Endothelial cell of umbilical vein (primary cell): ENCODE data around the gene TRABD. TPM values are rescaled to one million over a fixed set of nuclear protein-coding genes. Genes with fewer than 3 reads are reported as not detected.
"Not testable (repeated sequence)": the region's sequence is repeated elsewhere in the genome, so short reads cannot be mapped to it uniquely, and the experiment has no call there.

Experiments
- BruUV-seq: library from RNA; stranded (reverse); fragments of 400-500 nt; replicated peaks from 2 replicates; lab custom pipeline; 2021; lab: Mats Ljungman, UMichigan
- CTCF ChIA-PET: fragments of 300-600, 350-600 bp; sonication (Branson Sonifier 250); formaldehyde crosslinking; loops from one replicate; lab custom pipeline; 2021; ENCODE audit warnings: antibody characterized with exemption, inconsistent platforms; lab: Charles Lee
- POLR2A ChIA-PET: fragments of 300-600, 350-600 bp; sonication (Branson Sonifier 250); formaldehyde crosslinking; loops from one replicate; lab custom pipeline; 2021; ENCODE audit warnings: antibody characterized with exemption, inconsistent platforms; lab: Charles Lee
- DNase-seq: peaks from one replicate; pipeline ENCODE4 v3.0.0-alpha.2; 2011; ENCODE audit warnings: low read depth, low spot score
- FAIRE-seq: peaks from 2 replicates; lab custom pipeline; 2011; peaks lifted over from hg19 to GRCh38; lab: Jason Lieb, UNC
- H2AFZ ChIP-seq: 2 replicates; pipeline ENCODE4 v1.6.0; 2012; ENCODE audit warnings: low read depth, low read length, control low read depth, inconsistent platforms
- H3K27ac ChIP-seq: 2 replicates; pipeline ENCODE4 v1.5.1; 2011; ENCODE audit warnings: low read depth, mild to moderate bottlenecking, control low read depth, low read length, moderate library complexity; ENCODE audit not compliant: insufficient read depth
- H3K27me3 ChIP-seq, 2 experiments: 2 replicates each; pipeline versions ENCODE4 v1.6.0 to v1.6.1; 2011; ENCODE audit warnings: low read length in 2 of 2, mixed read lengths in 1 of 2; ENCODE audit not compliant: control insufficient read depth in 2 of 2, insufficient read depth in 2 of 2
- H3K36me3 ChIP-seq, 2 experiments: 2 replicates in 1 of 2; 3 replicates in 1 of 2; pipeline ENCODE4 v1.5.1; 2011; ENCODE audit warnings: low read length in 2 of 2, mild to moderate bottlenecking in 1 of 2, moderate library complexity in 1 of 2; ENCODE audit not compliant: control insufficient read depth in 2 of 2, insufficient read depth in 2 of 2; ENCODE audit errors: extremely low read depth in 1 of 2
- H3K4me1 ChIP-seq: 3 replicates; pipeline ENCODE4 v1.5.1; 2011; ENCODE audit warnings: mild to moderate bottlenecking, low read length; ENCODE audit not compliant: control insufficient read depth, insufficient read depth; ENCODE audit errors: extremely low read depth
- H3K4me2 ChIP-seq: 2 replicates; pipeline ENCODE4 v1.6.1; 2011; ENCODE audit warnings: low read length, control low read depth, mixed read lengths; ENCODE audit not compliant: insufficient read depth
- H3K4me3 ChIP-seq, 3 experiments: fragments of 200-600 bp in 1 of 3; sonication (generic), shearing (Covaris generic) in 1 of 3; replicated peaks in 1 of 3; 2 replicates each; pipeline ENCODE4 v1.5.1; 2011 to 2016; ENCODE audit warnings: control low read depth in 3 of 3, low read length in 3 of 3, mild to moderate bottlenecking in 2 of 3, inconsistent platforms in 1 of 3, low read depth in 1 of 3, moderate library complexity in 1 of 3; ENCODE audit not compliant: insufficient read depth in 1 of 3
- H3K79me2 ChIP-seq: 2 replicates; pipeline ENCODE4 v1.6.0; 2012; ENCODE audit warnings: low read length, inconsistent platforms; ENCODE audit not compliant: control insufficient read depth, insufficient read depth
- H3K9ac ChIP-seq: replicated peaks from 2 replicates; pipeline ENCODE3; 2011; ENCODE audit warnings: low read length, control low read depth; ENCODE audit not compliant: insufficient read depth; ENCODE audit errors: extremely low read depth
- H3K9me1 ChIP-seq: replicated peaks from 3 replicates; pipeline ENCODE4 v1.6.0; 2011; ENCODE audit warnings: mild to moderate bottlenecking, low read length; ENCODE audit not compliant: control insufficient read depth, insufficient read depth; ENCODE audit errors: extremely low read depth
- H3K9me3 ChIP-seq: replicated peaks from 2 replicates; pipeline ENCODE4 v1.5.1; 2012; ENCODE audit warnings: low read length, inconsistent platforms; ENCODE audit not compliant: control insufficient read depth, insufficient read depth
- H4K20me1 ChIP-seq: replicated peaks from 2 replicates; pipeline ENCODE3; 2011; ENCODE audit warnings: mild to moderate bottlenecking, low read length; ENCODE audit not compliant: control insufficient read depth, insufficient read depth; ENCODE audit errors: extremely low read depth
- CTCF ChIP-seq, 2 donors: IDR thresholded peaks; 1 replicate in 1 of 2; 2 replicates in 1 of 2; pipeline ENCODE4 v1.5.1; 2011; ENCODE audit warnings: low read length in 2 of 2, mild to moderate bottlenecking in 2 of 2, moderate library complexity in 2 of 2, control low read depth in 1 of 2, inconsistent platforms in 1 of 2, low read depth in 1 of 2; ENCODE audit not compliant: insufficient read depth in 1 of 2; ENCODE audit errors: extremely low read depth in 1 of 2
- EZH2 ChIP-seq: IDR thresholded peaks from 2 replicates; pipeline ENCODE4 v1.6.1; 2012; ENCODE audit warnings: borderline replicate concordance, low read depth, mild to moderate bottlenecking, moderate library complexity, low read length, inconsistent platforms; ENCODE audit not compliant: severe bottlenecking
- FOS ChIP-seq: IDR thresholded peaks from 2 replicates; pipeline ENCODE4 v1.6.1; 2011; ENCODE audit warnings: mild to moderate bottlenecking, low read length, moderate library complexity, borderline replicate concordance; ENCODE audit not compliant: insufficient read depth
- GATA2 ChIP-seq: IDR thresholded peaks from 2 replicates; pipeline ENCODE4 v1.7.0; 2011; ENCODE audit warnings: low read depth, mild to moderate bottlenecking, moderate library complexity, mixed read lengths, low read length; ENCODE audit not compliant: insufficient read length, insufficient read depth
- JUN ChIP-seq: IDR thresholded peaks from 2 replicates; pipeline ENCODE4 v1.6.1; 2011; ENCODE audit warnings: borderline replicate concordance, low read depth; ENCODE audit not compliant: insufficient read length, insufficient read depth
- MAX ChIP-seq: IDR thresholded peaks from 2 replicates; pipeline ENCODE4 v1.6.1; 2011; ENCODE audit not compliant: insufficient read depth, insufficient read length
- MYC ChIP-seq: IDR thresholded peaks from one replicate; pipeline ENCODE4 v1.6.1; 2011; ENCODE audit warnings: mild to moderate bottlenecking, low read depth, low read length
- POLR2A ChIP-seq: IDR thresholded peaks from 2 replicates; pipeline ENCODE4 v1.6.1; 2012; ENCODE audit warnings: low read depth, mild to moderate bottlenecking, control low read depth, low read length
- POLR2AphosphoS5 ChIP-seq: IDR thresholded peaks from 2 replicates; pipeline ENCODE4 v1.6.1; 2012; ENCODE audit warnings: low read depth, mild to moderate bottlenecking, control low read depth, low read length, moderate library complexity; ENCODE audit not compliant: insufficient read depth
- dilution Hi-C: fragments of 300-500 bp; cut with MboI; formaldehyde crosslinking; loops from one replicate; pipeline ENCODE4 v1.15.0; 2019; ENCODE audit warnings: low sequenced_read_pairs; ENCODE audit not compliant: extremely low pct_ligation_motif_present
- intact Hi-C: fragments of 100-400 bp; cut with micrococcal nuclease; formaldehyde crosslinking; loops from one replicate; pipeline ENCODE4 v1.10.0; 2022
- polyA plus RNA-seq, 4 experiments: library from polyadenylated mRNA; depleted of rRNA in 3 of 4; stranded (reverse) in 3 of 4; unstranded in 1 of 4; fragments of >200 nt; gene quantifications; 2 replicates each; pipeline versions ENCODE4 v1.2.1 to v1.2.3, GENCODE V29; 2011 to 2012; ENCODE audit warnings: missing spikeins in 1 of 4
- total RNA-seq: library from RNA; stranded (reverse); gene quantifications from 2 replicates; pipeline ENCODE4 v1.2.3, GENCODE V29; 2021

TRABD gene
- total and polyA plus RNA-seq, 2 donors (not counting 3 experiments of a cell fraction or from before 2014, with no cell fraction given), result 46.8 to 48.4 TPM

- Histone ChIP-seq H3K4me2 (no peak overlapping the region), H3K27me3 (no peaks in the 10 kb centered on the region), H3K9ac (no peak overlapping the region), H3K4me3 (no peak overlapping the region), H2AFZ (no peak overlapping the region), H3K9me3 (no peaks in the 10 kb centered on the region), H3K9me1 (no peaks in the 10 kb centered on the region), H4K20me1 (no peaks in the 10 kb centered on the region), H3K27ac (no peak overlapping the region), H3K4me1 (no peaks in the 10 kb centered on the region), H3K79me2 (no peaks in the 10 kb centered on the region), H3K36me3 (peaks cover 22 to 26% of the 10 kb centered on the region in 2 experiments)
- no peak for TF ChIP-seq JUN
- no peak for TF ChIP-seq CTCF (IDR thresholded peaks at IDR 0.05; ENCODE audit: extremely low read depth in 1 of 2, insufficient read depth in 1 of 2, low read depth in 1 of 2, low read length in 2 of 2)
- TF ChIP-seq EZH2, result no peak
- TF ChIP-seq MYC, result no peak
- no peak for TF ChIP-seq POLR2AphosphoS5
- TF ChIP-seq GATA2, result no peak
- no peak for TF ChIP-seq MAX
- no peak for TF ChIP-seq POLR2A
- TF ChIP-seq FOS, result no peak
- FAIRE-seq (no peak), DNase-seq (no peak)
- ChIA-PET CTCF (no interaction called here), POLR2A (no interaction called here)
- dilution Hi-C loops, result no loop called here
- no TSS peak for BruUV-seq
- intact Hi-C loops, result no loop called here
Measured at GRCh38 chr22:50136581-50137015, 49.1 kb upstream of the TRABD start.

DNA sequence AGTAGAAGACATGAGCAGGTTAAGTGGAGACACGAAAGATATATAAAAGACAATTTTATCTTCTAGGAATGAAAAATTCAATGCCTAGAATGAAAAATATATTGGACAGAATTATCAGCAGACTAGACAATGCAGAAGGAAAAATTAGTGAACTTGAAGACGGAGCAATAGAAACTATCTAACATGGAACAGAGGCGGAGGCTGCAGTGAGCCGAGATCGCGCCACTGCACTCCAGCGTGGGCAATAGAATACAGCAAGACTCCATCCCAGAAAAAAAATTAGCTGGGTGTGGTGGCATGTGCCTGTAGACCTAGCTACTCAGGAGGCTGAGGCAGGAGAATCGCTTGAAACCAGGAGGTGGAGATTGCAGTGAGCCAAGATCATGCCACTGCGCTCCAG, 48.4 kb upstream of the TRABD start:
- CTCF ChIA-PET, DNase-seq, H3K9me3 ChIP-seq, H3K9me1 ChIP-seq, H3K27me3 ChIP-seq, POLR2A ChIA-PET, H2AFZ ChIP-seq, H3K27ac ChIP-seq, H4K20me1 ChIP-seq, intact Hi-C loops, H3K4me3 ChIP-seq, H3K4me2 ChIP-seq, H3K9ac ChIP-seq, dilution Hi-C loops, H3K4me1 ChIP-seq, FAIRE-seq, BruUV-seq, H3K79me2 ChIP-seq: not testable (repeated sequence)
- H3K36me3 ChIP-seq, result peaks cover 22 to 23% of the 10 kb centered on the region in 2 experiments
